ENCODE results near the gene ABCA12. TPM values are rescaled to one million over a fixed set of nuclear protein-coding genes. Genes with fewer than 3 reads are reported as not detected.

Gene ABCA12
- total RNA-seq, 1 experiment from 2014 or later = 0.11 TPM

DNA sequence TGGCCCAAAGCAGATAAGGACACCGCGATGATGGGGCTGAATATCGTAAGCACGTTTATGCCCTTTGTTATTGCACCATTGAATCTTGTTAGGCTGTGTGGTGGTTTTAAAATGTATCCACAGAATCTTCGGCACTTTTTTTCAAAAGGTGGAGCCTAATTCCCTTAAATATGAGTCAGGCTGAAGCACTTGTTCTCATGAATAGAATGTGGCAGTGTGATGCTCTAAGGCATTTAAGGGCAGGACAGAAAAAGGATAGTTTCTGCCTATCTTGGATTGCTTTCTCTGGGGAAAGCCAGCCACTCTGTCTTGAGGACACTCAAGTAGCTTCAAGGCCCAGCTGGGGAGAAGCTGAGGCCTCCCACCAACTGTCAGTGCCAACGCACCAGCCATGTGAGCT lies 39.6 kb downstream of the ABCA12 start:
- H3K4me3 ChIP-seq = no peak overlapping the region
- H3K27ac ChIP-seq = no peak overlapping the region
- no peak for DNase-seq (ENCODE audit: low read depth in 1 of 2, low spot score in 2 of 2)
- no peaks in the 10 kb centered on the region for H3K36me3 ChIP-seq
- no peaks in the 10 kb centered on the region for H3K4me1 ChIP-seq (replicated peaks)
- no peaks in the 10 kb centered on the region for H3K9me3 ChIP-seq (replicated peaks)
- H3K27me3 ChIP-seq (replicated peaks) = no peaks in the 10 kb centered on the region

- no peaks in the 10 kb centered on the region for H3K36me3 ChIP-seq
- no peaks in the 10 kb centered on the region for H3K9me3 ChIP-seq (replicated peaks)
- H3K27ac ChIP-seq = no peak overlapping the region
- no peak overlapping the region for H3K4me3 ChIP-seq
- DNase-seq (ENCODE audit: low read depth in 1 of 2, low spot score in 2 of 2) = no peak
- H3K4me1 ChIP-seq (replicated peaks) = no peaks in the 10 kb centered on the region
- H3K27me3 ChIP-seq (replicated peaks) = no peaks in the 10 kb centered on the region; the same call in 1 of the 2 replicates
Observed at GRCh38 chr2:215084080-215084479, 54.3 kb downstream of the ABCA12 start.

DNA sequence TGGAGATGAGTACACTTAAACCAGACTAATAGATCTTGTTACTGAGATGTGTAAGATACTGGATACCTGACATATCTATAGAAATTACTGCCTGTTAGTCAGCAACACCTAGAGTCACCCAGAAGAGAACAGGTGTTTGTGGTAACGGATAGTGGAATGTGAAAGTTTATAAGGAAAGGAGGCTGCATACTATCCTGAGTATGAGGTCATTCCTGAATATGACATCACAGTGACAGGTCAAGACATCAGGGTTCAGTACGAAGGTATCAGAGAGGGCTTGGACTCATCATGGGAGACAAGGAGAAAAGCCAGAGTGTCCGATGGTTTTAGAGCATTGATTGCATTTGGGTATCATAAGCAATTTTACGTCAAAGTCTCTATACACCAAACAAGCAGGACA lies 55.3 kb downstream of the ABCA12 start:
- Histone ChIP-seq H3K27ac (no peak overlapping the region), H3K4me3 (no peak overlapping the region), H3K4me1 (replicated peaks) (no peaks in the 10 kb centered on the region), H3K36me3 (no peaks in the 10 kb centered on the region), H3K9me3 (replicated peaks) (no peaks in the 10 kb centered on the region), H3K27me3 (replicated peaks) (peaks cover under 1% of the 10 kb centered on the region; the same call in 1 of the 2 replicates)
- no peak for DNase-seq (ENCODE audit: low read depth in 1 of 2, low spot score in 2 of 2)

- H3K27me3 ChIP-seq (replicated peaks) = peaks cover 6% of the 10 kb centered on the region; the same call in 1 of the 2 replicates
- no peak overlapping the region for H3K27ac ChIP-seq
- no peak for DNase-seq (ENCODE audit: low read depth in 1 of 2, low spot score in 2 of 2)
- H3K4me1 ChIP-seq (replicated peaks) = no peaks in the 10 kb centered on the region
- no peak overlapping the region for H3K4me3 ChIP-seq
- no peaks in the 10 kb centered on the region for H3K9me3 ChIP-seq (replicated peaks)
- no peaks in the 10 kb centered on the region for H3K36me3 ChIP-seq
Observed at GRCh38 chr2:215082446-215082845, 56.0 kb downstream of the ABCA12 start.

DNA sequence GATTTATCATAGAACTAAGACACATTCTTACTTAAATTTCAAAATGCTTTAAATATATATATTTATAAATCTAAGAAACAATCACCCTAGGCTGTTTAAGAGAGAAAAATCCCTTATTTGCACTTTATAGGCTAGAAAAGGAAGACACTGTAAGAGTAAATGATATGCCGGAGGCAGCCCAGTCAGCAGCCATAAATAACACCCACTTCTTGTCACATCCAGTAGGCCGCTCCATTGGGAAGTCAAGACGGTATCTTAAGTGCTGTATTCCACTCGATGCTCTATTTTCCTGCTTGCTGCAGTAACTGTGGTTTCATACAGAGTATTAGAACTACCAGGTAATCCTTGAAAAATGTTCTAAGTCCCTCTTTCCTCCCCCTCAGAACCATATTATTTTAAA lies 57.9 kb downstream of the ABCA12 start:
- H3K36me3 ChIP-seq = no peaks in the 10 kb centered on the region
- peaks cover 9% of the 10 kb centered on the region; the same call in 1 of the 2 replicates for H3K27me3 ChIP-seq (replicated peaks)
- H3K9me3 ChIP-seq (replicated peaks) = no peaks in the 10 kb centered on the region
- no peaks in the 10 kb centered on the region for H3K4me1 ChIP-seq (replicated peaks)
- no peak overlapping the region for H3K4me3 ChIP-seq
- no peak for DNase-seq (ENCODE audit: low read depth in 1 of 2, low spot score in 2 of 2)
- no peak overlapping the region for H3K27ac ChIP-seq

DNA sequence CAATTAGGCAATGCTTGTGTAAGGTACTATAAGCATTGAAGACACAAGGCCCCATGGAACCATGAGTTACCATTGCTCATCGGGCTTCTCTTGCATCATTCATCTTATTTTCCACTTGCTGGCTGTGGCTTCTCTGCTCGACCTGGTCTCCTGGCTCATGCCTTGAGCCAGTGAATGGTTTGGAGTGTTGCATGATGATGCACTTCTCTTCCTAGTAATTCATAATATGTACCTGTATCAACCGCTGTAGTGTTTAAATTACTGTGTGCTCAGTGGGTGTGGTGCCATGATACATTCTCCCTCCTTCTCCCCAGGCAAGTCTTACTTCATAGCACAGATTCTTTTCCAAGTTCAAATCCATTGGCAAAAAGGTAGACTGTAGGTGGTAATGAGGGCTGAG lies 66.8 kb downstream of the ABCA12 start:
- DNase-seq (ENCODE audit: low read depth in 1 of 2, low spot score in 2 of 2) = no peak

DNA sequence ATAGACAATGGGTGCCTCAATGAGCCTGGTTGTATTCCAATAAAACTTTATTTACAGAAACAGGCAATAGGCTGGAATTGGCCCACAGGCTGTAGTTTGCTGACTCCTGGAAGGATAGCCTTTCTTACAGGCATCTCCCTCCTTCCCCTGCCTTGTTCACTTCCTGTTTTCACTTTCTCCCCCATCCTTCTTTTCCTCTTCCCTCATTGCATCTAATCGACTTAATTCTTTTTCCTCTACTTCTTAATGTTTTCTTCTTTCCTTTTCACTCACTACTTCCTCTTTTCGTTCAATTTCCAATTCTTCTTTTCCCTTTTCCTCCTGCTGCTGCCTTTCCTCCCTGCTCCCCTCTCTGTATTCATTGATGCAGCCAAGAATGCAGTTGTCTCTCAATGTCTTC lies 70.0 kb downstream of the ABCA12 start:
- no peak overlapping the region for H3K27ac ChIP-seq

More for the DNA sequence above, 66.8 kb downstream of the ABCA12 start:
- Histone ChIP-seq H3K27ac (no peak overlapping the region), H3K27me3 (replicated peaks) (0 out of 2 replicates have a peak, but pooled peaks cover 3% of the 10 kb centered on the region), H3K36me3 (no peaks in the 10 kb centered on the region), H3K9me3 (replicated peaks) (no peaks in the 10 kb centered on the region), H3K4me1 (replicated peaks) (no peaks in the 10 kb centered on the region), H3K4me3 (no peak overlapping the region)

GRCh38 chr2:215066124-215066523 lies 72.3 kb downstream of the ABCA12 start:
- Histone ChIP-seq H3K9me3 (replicated peaks) (no peaks in the 10 kb centered on the region), H3K27me3 (replicated peaks) (no peaks in the 10 kb centered on the region), H3K4me3 (no peak overlapping the region), H3K36me3 (no peaks in the 10 kb centered on the region), H3K4me1 (replicated peaks) (no peaks in the 10 kb centered on the region), H3K27ac (no peak overlapping the region)
- no peak for DNase-seq (ENCODE audit: low read depth in 1 of 2, low spot score in 2 of 2)

More for the DNA sequence above, 70.0 kb downstream of the ABCA12 start:
- no peaks in the 10 kb centered on the region for H3K4me1 ChIP-seq (replicated peaks)
- H3K27me3 ChIP-seq (replicated peaks) = no peaks in the 10 kb centered on the region
- H3K36me3 ChIP-seq = no peaks in the 10 kb centered on the region
- no peaks in the 10 kb centered on the region for H3K9me3 ChIP-seq (replicated peaks)
- no peak overlapping the region for H3K4me3 ChIP-seq
- DNase-seq (ENCODE audit: low read depth in 1 of 2, low spot score in 2 of 2) = no peak

DNA sequence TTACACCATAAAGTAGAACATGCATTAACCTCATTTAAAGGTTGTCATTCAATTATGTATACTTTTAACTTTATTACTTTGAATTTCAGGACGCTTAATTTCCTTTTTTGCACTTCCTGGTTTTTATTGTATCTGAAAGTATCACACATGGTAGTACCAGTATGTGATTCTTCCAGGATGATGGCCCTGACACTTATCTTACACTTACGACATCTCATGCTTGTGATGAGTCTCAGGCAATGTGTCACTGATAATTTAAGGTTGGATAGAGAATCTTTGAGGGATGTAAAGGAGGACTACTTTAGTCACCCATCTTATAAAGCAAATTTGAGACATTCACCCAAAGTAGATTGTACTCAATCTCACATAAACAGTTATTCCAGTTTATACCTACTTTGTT lies 74.9 kb downstream of the ABCA12 start:
- Histone ChIP-seq H3K27ac (no peak overlapping the region), H3K4me1 (replicated peaks) (no peaks in the 10 kb centered on the region), H3K9me3 (replicated peaks) (no peaks in the 10 kb centered on the region), H3K27me3 (replicated peaks) (no peaks in the 10 kb centered on the region), H3K36me3 (no peaks in the 10 kb centered on the region), H3K4me3 (no peak overlapping the region)
- no peak for DNase-seq (ENCODE audit: low read depth in 1 of 2, low spot score in 2 of 2)

DNA sequence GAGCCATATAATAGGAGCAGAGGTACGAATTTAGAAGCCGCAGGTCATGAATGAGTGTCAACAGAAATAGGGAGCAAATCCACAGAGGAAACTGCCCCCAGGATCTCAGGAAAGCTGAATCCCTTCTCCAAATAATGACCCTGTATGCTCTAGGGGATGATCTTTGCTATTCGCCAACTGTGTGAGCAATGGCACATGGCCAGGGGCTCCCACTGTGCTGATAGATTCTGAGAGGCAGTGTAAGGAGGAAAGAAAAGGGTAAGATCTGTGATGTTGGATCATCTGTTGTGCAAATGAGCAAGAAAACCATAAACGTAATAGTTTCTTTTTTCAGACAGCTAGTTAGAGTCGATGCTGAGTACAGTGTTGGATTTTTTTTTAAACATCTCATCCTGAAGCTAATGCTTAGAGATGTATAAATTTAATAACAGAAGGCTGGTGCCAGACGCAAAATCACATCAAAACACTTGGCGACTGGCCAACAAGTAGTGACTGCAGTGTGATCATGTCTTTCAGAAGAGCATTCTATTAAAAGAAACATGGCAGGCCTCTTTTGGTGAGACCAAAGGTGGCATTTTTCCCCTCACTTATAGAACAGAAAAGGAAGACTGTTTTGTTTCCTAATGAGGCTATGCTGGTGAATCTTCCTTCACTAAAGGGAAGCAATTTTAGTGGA lies 77.4 kb downstream of the ABCA12 start:
- no peaks in the 10 kb centered on the region for H3K4me1 ChIP-seq (replicated peaks)
- H3K36me3 ChIP-seq = no peaks in the 10 kb centered on the region
- no peak for DNase-seq (ENCODE audit: low read depth in 1 of 2, low spot score in 2 of 2)
- H3K9me3 ChIP-seq (replicated peaks) = no peaks in the 10 kb centered on the region
- no peaks in the 10 kb centered on the region; the same call in 1 of the 2 replicates for H3K27me3 ChIP-seq (replicated peaks)
- H3K27ac ChIP-seq = no peak overlapping the region
- no peak overlapping the region for H3K4me3 ChIP-seq

- Histone ChIP-seq H3K27me3 (replicated peaks) (no peaks in the 10 kb centered on the region; the same call in 1 of the 2 replicates), H3K4me1 (replicated peaks) (no peaks in the 10 kb centered on the region), H3K4me3 (no peak overlapping the region), H3K27ac (no peak overlapping the region), H3K36me3 (no peaks in the 10 kb centered on the region), H3K9me3 (replicated peaks) (no peaks in the 10 kb centered on the region)
- no peak for DNase-seq (ENCODE audit: low read depth in 1 of 2, low spot score in 2 of 2)
Observed at GRCh38 chr2:215059724-215060123, 78.7 kb downstream of the ABCA12 start.

DNA sequence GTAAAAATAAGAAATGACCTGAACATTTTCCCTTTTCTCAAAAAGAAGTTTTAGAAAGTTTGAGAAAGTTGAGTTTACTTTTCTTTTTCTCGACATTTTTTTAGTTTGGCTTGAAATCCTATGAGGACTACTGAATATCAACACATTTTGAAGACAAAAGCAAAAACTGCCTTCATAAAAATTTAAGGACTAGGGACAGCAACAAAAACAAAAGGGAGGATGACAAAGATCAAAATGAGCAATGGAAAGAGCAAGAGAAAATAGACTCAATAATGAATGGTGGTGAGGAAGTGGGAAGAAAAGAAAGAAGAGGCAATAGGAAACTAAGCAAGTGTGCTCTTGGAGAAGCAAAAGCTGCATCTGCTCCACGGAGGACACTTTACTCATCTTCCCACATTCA lies 82.5 kb downstream of the ABCA12 start:
- H3K27me3 ChIP-seq (replicated peaks) = no peaks in the 10 kb centered on the region; the same call in 1 of the 2 replicates
- H3K4me1 ChIP-seq (replicated peaks) = no peaks in the 10 kb centered on the region
- no peaks in the 10 kb centered on the region for H3K9me3 ChIP-seq (replicated peaks)
- no peak overlapping the region for H3K4me3 ChIP-seq
- no peaks in the 10 kb centered on the region for H3K36me3 ChIP-seq
- H3K27ac ChIP-seq = no peak overlapping the region
- no peak for DNase-seq (ENCODE audit: low read depth in 1 of 2, low spot score in 2 of 2)

- Histone ChIP-seq H3K27ac (no peak overlapping the region), H3K27me3 (replicated peaks) (no peaks in the 10 kb centered on the region; the same call in 1 of the 2 replicates), H3K9me3 (replicated peaks) (no peaks in the 10 kb centered on the region), H3K4me1 (replicated peaks) (no peaks in the 10 kb centered on the region), H3K4me3 (no peak overlapping the region), H3K36me3 (no peaks in the 10 kb centered on the region)
- no peak for DNase-seq (ENCODE audit: low read depth in 1 of 2, low spot score in 2 of 2)
Observed at GRCh38 chr2:215052810-215053209, 85.6 kb downstream of the ABCA12 start.

GRCh38 chr2:215052404-215052803 lies 86.0 kb downstream of the ABCA12 start:
- H3K27me3 ChIP-seq (replicated peaks) = no peaks in the 10 kb centered on the region; the same call in 1 of the 2 replicates
- no peaks in the 10 kb centered on the region for H3K36me3 ChIP-seq
- H3K9me3 ChIP-seq (replicated peaks) = no peaks in the 10 kb centered on the region
- H3K27ac ChIP-seq = no peak overlapping the region
- no peak overlapping the region for H3K4me3 ChIP-seq
- DNase-seq (ENCODE audit: low read depth in 1 of 2, low spot score in 2 of 2) = no peak
- no peaks in the 10 kb centered on the region for H3K4me1 ChIP-seq (replicated peaks)

DNA sequence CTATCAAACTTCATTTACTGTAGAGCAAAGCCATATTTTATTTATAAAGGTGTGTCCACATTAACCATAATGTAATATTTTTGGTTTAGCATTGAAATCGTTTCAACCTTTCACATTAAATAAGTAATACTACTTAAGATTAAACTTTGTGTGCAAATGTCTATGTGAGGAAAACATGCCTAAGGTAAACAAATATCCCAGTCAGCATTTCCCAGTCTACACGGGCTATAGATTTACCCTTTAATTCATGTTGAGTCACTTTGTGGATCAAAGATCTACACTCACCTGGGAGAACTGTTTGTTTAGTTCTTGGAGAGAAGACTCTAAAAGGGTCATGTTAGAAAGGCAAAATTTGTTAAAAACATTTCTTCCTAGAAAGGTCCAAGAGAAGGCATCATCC lies 89.1 kb downstream of the ABCA12 start:
- H3K4me3 ChIP-seq = no peak overlapping the region

More for the DNA sequence above, 89.1 kb downstream of the ABCA12 start:
- no peak for DNase-seq (ENCODE audit: low read depth in 1 of 2, low spot score in 2 of 2)
- Histone ChIP-seq H3K36me3 (no peaks in the 10 kb centered on the region), H3K27ac (no peak overlapping the region), H3K9me3 (replicated peaks) (no peaks in the 10 kb centered on the region), H3K27me3 (replicated peaks) (no peaks in the 10 kb centered on the region), H3K4me1 (replicated peaks) (no peaks in the 10 kb centered on the region)
